GM10248 (cell line): Measurements from ENCODE around the gene UGT1A9.
"Not testable (repeated sequence)": the region's sequence is repeated elsewhere in the genome, so short reads cannot be mapped to it uniquely, and the experiment has no call there.

ENCODE experiments used
- CTCF ChIA-PET: fragments of 300-600 bp; sonication (Branson Sonifier 250); formaldehyde crosslinking; extraction: SDS; loops from one replicate; lab custom pipeline; 2021; ENCODE audit warnings: antibody characterized with exemption; lab: Yijun Ruan, JAX
- POLR2A ChIA-PET: fragments of 350-650 bp; sonication (Branson Sonifier 250); formaldehyde crosslinking; extraction: SDS; loops from one replicate; lab custom pipeline; 2020; ENCODE audit warnings: antibody characterized with exemption; lab: Yijun Ruan, JAX
- DNase-seq: peaks from one replicate; pipeline ENCODE4 v3.0.0; 2012; ENCODE audit errors: extremely low spot score
- CTCF ChIP-seq: IDR thresholded peaks from 2 replicates; pipeline ENCODE4 v1.5.1; 2012; ENCODE audit warnings: mild to moderate bottlenecking, low read depth; ENCODE audit errors: extremely low read depth, missing control alignments, control extremely low read depth

The UGT1A9 gene

DNA sequence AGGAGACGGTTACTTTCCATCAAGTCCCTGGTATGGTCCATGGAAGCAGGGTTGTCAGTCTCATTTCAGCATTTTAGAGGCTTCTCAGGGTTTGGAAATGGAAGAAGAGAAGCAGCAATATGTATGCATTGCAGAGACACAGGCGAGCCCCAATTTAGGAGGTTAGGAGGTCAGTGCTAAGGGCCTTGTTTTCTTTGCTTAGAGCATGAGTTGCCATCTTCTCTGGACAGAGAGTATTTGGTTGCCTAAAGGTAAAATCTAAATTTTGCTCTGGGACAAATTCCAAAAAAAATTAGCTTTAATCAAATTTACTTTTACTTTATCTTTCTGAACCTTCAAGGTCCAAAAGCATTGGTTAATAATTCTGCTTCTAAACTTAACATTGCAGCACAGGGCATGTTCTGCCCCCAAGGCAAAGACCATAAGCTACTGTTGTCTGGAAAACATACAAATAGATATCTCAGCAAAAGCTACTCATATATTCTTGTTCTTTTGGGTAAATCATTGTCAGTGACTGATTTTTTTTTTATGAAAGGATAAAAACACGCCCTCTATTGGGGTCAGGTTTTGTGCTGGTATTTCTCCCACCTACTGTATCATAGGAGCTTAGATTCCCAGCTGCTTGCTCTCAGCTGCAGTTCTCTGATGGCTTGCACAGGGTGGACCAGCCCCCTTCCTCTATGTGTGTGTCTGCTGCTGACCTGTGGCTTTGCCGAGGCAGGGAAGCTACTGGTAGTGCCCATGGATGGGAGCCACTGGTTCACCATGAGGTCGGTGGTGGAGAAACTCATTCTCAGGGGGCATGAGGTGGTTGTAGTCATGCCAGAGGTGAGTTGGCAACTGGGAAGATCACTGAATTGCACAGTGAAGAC, at the start of gene UGT1A9:
TSS of gene UGT1A9 (plus strand) at position 609 of the 872 bp plus-strand sequence. CDS start at position 646, 37 bp downstream.
- ChIA-PET CTCF (interaction anchor here (1.1 kb wide), 1 partner anchor 8 kb away, joined by 4 read pairs; no protein-coding TSS in a partner anchor), POLR2A (no interaction called here)

DNA sequence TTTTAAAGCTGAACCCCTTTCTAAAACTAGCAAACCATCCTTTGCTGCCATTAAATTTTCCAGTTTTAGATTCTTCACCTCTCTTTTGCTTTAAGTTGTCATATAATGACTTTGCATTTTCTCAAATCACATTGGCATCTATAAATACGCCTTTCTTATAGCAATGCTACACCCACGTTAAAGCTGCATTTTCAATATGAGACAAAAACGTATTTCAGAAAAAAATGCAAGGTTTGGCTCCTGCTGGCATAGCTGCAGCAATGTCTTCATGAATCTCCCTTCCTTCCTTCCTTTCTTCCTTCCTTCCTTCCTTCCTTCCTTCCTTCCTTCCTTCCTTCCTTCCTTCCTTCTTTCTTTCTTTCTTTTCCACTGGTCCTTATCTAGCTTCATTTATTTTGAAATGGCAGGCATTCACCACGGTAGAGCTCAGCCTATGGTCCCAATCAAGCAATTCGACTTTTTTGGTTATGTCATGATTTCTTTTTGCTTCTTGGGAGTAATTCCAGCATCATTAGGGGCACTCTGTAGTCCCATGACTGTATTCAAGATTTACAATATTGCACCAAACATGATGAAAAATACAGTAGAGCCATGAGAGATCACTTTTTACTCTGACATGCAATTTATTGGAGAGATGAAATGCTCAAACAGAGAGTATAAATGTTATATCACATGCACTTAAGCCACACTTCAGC, 44.2 kb upstream of the UGT1A9 start:
- DNase-seq = no peak
- no peak for TF ChIP-seq CTCF
- ChIA-PET POLR2A (no interaction called here), CTCF (interaction anchor here (1.0 kb wide), 1 partner anchor 12 kb away, joined by 3 read pairs; no protein-coding TSS in a partner anchor)

More for the DNA sequence above, at the start of gene UGT1A9:
- TF ChIP-seq CTCF = no peak
- DNase-seq = no peak

DNA sequence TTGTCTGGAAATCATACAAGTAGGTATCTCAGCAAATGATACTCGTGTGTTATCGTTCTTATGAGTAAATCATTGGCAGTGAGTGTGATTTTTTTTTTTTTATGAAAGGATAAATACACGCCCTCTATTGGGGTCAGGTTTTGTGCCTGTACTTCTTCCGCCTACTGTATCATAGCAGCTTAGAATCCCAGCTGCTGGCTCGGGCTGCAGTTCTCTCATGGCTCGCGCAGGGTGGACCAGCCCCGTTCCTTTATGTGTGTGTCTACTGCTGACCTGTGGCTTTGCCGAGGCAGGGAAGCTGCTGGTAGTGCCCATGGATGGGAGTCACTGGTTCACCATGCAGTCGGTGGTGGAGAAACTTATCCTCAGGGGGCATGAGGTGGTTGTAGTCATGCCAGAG, 35.4 kb upstream of the UGT1A9 start, which contains the start of gene UGT1A10:
TSS of gene UGT1A10 (plus strand) at position 143 of the 400 bp plus-strand sequence. CDS start at position 218, 75 bp downstream.
- DNase-seq, POLR2A ChIA-PET, CTCF ChIA-PET: not testable (repeated sequence)

DNA sequence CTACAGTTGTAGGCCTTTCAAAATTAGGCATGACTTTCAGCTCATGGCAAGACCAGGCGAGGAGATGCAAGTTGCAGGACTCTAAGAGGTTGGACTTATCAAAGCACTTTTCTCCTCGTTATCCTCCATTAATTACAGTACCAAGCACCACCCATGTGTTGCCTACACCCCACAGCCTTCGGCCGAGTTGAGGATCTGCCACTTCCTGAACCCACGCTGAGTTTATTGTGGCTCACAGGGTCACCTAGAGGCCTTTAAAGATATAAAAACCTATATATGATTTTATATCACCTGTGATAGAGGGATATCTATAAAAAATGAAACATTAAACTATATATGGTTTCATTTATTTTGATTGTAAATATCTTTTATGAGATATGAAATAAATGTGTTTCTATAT, 32.9 kb upstream of the UGT1A9 start:
- POLR2A ChIA-PET = no interaction called here
- no peak for TF ChIP-seq CTCF
- CTCF ChIA-PET = no interaction called here
- no peak for DNase-seq

- POLR2A ChIA-PET = no interaction called here
- no peak for DNase-seq
- no peak for TF ChIP-seq CTCF
- CTCF ChIA-PET = no interaction called here
These were observed 31.8 kb upstream of the UGT1A9 start for GRCh38 chr2:233639860-233640259.

DNA sequence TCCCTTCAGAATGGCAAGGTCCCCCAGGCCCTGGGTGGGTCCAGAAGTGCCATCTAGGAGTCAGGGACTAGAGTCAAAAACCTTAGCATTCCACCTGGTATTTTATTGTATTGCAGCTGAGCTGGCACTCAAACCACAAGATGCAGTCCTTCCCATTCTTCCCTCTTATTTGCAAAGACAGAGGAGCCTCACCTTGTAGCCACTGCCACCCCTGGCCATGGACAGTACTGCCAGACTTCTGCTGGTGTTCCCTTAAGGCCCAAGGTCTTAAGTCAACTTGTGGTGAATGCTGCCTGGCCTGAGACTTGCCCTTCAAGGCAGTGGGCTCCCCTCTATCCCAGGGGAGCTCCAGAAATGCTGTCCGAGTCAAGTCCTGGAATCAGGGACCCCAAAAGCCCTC, 28.6 kb upstream of the UGT1A9 start:
- no peak for DNase-seq
- CTCF ChIA-PET = no interaction called here
- POLR2A ChIA-PET = no interaction called here
- TF ChIP-seq CTCF = peak; percentile 13

DNA sequence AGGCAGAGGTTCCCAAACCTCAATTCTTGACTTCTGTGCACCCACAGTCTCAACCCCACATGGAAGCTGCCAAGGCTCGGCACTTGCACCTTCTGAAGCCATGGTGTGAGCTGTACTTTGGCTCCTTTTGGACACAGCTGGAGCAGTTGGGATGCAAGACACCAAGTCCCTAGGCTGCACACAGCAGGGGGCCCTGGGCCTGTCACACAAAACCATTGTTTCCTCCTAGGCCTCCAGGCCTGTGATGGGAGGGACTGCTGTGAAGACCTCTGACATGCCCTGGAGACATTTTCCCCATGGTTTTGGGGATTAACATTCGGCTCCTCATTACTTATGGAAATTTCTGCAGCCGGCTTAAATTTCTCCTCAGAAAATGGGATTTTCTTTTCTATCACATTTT, 25.7 kb upstream of the UGT1A9 start:
- POLR2A ChIA-PET, DNase-seq, CTCF ChIA-PET: not testable (repeated sequence)
